Activated T-cell treated with anti-CD3 and anti-CD28 coated beads for 1 hour (primary cell): ENCODE results near the gene EPG5.
"Not testable (repeated sequence)": the region's sequence is repeated elsewhere in the genome, so short reads cannot be mapped to it uniquely, and the experiment has no call there.

ENCODE experiments used
- DNase-seq: peaks from one replicate; pipeline ENCODE4 v3.0.0-alpha.2; 2020; ENCODE audit warnings: low read depth

EPG5 gene

DNA sequence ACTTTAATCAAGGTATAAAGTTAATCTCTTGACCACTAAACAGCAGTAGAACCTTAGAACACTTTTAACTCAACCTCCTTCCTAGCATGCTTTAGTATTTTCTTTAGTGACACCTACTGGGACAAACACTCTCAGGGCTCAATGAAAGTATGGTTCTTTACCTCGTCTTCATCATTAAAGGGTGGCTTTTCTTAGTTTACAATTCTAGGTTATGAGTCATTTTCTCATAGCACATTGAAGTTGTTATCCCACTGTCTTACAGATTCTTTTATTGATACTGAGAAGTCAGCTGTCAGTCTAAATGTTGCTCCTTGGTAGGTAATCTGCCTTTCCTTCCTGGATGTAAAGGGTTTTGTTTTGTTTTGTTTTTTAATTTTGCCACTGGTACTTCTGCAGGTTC lies 103.7 kb downstream of the EPG5 start:
- no peak for DNase-seq

DNA sequence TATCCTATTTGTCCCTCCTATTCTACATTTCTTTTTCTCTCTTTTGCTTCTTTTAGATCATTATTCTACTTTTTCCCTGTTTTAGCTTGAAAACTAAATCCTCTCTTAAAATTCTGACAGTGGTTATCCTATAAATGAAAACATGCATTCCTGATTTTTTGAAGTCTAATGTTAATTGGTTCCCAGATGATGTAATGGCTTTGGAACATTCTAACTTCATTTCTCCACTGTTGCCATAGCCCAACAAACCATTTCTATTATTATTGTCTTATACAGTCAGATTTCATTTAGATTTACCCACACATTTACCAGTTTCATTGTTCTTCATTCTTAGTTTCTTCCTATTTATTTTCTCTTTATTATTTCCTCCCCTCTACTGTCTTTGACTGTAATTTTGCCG lies 105.2 kb downstream of the EPG5 start:
- no peak for DNase-seq

DNA sequence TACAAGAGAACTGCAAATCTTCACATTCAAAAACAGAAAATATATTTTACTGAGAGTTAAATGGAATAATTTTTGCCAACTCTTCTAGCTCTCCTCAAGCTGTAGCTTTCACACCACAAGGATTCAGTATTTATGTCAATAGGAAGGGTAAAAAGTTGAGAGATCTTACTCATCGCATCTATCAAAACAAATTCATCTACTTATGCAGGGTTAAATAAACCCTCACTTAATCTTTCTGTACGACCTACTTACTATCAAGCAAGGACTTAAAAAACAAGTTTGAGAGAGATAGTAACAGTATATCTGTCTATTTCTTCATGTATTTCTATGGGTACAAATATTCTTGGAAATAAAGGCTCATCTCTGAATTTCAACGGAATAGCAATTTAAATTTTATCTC lies 106.2 kb downstream of the EPG5 start:
- DNase-seq = no peak

DNA sequence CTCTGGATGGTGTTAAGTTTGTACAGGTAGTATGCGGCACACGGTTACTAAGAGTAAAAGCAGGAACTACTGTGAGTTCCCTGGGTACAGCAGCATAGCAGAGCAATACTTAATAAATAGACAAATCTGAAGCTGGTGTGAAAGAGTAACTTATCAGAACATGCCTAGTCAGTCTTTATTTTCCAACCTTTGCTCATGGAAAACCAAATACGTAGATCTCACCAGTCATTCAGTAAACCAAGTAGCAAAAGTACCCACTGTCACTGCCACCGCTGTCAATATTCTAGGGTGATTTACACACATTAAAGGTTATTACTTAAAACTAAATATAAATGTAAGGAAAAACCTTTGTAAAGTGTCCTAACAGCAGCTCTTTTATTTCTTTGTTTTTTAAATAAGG lies 106.6 kb downstream of the EPG5 start:
- no peak for DNase-seq

DNA sequence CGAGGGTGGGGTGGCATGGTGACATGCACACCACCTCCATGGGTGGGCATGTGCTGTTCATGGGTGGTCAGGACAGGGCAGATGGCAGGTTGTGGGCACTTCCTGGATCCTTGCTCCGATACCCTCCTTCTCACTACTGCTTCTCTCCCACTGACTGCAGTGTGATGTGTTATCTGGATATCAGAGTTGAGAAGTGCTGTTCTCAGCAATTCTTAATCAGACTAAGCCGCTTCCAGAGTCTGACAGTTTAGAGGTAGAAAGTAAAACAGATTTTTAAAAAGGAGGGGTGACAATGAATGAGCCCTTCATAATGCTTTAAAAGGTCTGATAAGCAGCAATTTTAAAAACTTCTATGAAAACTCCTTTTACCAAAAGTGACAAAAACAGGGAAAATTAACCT lies 107.8 kb downstream of the EPG5 start:
- DNase-seq = no peak

DNA sequence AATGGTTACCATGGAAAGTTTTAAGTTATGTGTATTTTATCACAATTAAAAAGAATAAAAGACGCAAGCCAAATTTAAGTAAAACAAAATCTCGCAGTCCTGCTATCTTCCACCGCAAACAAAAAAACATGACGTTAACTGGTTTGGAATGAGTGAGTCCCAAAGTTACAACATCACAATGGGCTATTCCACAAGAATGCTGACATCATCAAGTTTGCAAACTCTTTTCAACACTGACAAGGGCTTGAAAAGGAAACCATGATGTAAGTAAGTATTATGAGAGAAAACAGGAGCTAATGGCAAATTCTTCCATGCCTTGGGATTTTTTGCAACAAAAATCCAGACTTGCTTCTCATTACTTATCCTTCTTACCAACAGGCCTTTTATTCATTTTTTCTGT lies 110.6 kb downstream of the EPG5 start:
- no peak for DNase-seq

DNA sequence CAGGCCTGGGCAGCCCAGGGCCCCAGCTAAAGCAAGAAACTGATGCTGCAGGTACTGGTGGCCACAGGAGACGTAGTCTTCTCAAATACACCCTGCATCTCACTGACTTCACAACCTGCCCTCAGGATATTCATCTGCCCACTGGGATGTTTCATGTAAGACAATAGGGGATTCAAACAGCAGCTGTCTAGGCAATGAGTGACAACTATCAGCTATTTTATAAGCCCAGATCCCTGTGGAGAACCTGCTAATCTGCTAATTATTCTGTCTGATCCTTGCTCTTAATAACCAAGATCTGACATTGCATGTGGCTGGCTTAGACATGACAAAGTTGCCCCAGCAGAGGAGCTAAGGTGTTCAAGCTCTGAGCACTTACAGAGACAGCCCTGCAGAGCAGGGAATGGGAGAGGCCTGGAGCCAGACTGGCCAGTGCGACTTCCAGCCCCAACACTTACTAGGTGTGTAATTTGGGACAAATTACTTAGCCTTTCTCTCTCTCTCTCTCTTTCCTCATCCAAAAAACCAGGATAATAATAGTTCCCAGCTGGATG lies 113.0 kb downstream of the EPG5 start:
- DNase-seq = no peak

DNA sequence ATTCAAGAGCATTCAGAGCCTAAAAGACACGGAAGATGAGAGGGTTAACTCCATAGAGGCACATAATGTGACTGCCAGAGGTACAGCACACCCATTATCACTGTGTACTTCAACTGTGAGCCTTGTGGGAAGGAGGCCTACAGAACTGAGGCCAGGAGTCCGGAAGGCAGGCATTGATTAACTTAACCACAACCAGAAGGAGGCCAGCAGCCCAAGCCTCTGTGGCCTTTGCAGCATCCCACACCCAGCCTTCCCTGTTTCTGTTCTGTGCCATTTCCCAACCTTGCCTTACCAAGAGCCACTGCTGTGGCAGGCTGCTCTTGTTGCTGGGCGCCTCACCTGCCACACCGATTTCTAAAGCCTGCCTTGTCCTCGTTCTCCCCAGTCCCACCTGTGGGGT lies 114.5 kb downstream of the EPG5 start:
- no peak for DNase-seq

DNA sequence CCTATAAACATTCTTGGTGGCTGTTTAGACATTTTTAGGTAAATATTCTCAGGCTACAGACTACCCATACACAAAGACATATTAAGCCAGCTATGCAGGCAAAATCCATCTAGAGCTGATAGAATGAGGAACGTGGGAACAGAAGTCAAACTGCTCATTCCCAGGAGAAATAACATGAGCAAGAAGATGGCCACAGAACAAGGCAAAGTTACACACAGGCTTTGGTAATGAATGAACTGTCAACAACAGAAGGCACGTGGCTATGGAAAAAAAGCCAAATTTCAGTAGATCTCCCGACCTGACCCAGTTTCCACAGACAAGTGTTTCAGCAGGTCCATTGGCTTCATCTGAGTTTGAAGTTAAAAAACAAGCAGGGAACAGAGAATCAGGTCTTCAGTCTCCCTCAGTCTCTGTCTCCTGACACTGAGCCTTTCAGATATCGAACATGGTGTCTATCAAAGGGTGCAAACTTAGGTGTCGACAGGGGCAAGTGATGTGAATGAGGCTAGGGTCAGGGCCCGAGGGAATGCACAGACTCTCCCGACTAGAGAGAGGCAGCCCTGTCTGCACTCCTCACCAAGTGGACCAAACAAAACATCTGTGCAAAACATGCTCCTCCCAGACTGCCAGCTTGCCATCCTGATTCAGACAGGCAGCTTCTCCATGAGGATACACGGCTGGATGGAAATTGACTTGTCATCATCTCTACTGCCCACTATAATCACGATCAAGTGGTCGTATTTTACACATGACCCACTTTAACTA lies 115.8 kb downstream of the EPG5 start:
- DNase-seq = no peak

DNA sequence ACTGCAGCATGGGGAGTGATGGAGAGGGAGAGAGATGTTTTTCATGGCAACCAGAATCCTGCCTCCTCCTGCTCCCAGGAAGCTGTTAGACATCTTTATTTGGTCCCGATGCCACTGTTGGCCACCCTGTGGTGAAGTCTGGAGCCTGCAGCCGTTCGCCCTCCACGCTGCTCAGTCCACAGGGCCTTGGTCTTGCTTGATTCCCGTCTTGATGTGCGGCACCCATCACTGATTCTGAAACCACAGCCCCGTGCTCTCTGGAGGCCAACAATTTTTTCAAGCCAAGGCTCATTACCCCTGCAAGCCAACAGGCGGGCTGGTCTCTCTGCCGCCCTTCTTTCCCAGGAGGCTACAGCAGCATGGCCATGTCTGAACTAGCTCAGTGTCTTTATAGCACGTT lies 117.1 kb downstream of the EPG5 start:
- DNase-seq = no peak

DNA sequence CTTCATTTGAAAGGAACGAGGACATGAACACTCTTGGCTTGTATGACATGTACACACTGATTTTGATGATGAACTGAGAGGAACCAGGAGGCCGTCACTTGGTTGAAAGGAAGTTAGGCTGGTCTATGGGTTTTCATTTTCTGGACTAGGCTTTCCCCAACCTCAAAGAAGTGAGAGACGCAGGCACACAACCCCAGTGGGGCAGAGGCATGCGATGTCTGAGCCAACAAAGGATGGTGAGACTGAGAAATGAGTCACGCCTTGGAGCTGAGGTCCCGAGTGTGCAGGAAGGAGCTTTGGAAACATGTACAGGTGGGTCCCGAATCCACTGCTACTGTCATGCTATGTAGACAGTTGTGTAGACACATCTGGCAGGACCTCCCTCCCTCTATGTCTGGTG lies 117.6 kb downstream of the EPG5 start:
- no peak for DNase-seq

DNA sequence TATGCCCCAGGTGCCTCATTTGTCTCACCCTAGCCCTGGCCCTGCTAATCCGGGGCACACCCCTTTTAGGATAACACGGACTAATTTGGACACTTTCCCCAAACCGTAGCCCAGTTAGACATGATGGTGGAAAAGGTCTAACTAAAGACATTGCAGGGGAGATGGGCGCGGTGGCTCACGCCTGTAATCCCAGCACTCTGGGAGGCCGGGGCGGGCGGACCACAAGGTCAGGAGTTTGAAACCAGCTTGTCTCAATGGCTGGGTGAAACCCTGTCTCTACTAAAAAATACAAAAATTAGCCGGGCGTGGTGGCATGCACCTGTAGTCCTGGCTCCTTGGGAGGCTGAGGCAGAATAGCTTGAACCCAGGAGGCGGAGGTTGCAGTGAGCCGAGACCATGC lies 118.5 kb downstream of the EPG5 start:
- DNase-seq = not testable (repeated sequence)

DNA sequence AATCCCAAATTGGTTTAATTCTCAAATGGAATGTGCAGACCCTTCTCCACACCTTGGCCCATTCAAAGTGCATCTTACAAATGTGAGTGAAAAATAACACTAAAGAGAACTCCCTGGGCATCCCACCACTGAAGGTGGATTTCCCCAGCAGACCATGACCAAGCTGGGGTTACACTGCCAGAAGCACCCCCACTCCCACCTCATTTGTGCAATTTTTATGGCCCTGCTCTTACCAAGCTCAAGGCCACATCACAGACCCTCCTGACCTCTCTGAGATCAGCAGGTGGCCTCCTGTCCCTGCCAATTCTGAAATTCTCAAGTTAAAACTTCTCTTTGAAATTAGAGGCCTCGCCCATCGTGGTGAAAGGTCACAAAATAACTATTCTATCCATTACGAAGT lies 120.0 kb downstream of the EPG5 start:
- DNase-seq = no peak

DNA sequence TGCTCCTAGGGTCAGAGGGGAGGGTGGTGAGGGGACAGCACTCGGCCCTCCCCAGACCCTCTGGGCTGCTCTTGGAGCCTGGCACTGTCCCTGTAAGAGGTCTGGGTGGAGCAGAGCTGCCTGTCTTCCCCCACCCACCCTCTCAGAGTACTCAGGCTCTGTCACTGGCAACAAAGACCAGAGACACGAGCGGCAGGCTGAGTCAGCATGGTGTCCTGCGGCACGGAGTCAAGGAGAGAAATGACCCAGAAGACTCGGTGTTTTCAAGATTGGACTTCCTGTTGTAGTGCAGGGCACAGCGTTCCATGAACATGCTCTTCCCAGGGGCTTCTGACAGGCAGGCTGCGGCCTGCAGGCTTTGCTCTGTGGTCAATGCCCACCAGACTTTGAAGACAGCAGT lies 121.7 kb downstream of the EPG5 start:
- no peak for DNase-seq

DNA sequence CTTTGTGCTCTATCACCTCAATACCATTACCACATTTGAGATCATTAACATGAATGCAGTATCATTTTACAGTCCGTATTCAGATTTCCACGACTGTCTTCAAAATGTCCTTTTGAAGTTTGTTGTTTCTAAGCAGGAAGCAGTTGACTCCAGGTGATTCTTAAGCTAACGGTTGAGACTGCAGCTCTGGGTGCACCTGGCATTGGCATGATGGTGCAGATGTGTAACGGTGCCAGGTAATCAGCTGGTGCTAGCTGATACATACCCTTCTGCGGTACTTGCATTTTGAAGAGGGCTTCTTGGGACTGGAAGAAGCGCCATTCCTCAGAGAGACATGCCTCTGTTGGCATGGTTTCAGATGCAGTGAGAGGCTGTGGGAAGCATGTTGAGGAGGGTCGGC lies 122.2 kb downstream of the EPG5 start:
- DNase-seq = no peak

DNA sequence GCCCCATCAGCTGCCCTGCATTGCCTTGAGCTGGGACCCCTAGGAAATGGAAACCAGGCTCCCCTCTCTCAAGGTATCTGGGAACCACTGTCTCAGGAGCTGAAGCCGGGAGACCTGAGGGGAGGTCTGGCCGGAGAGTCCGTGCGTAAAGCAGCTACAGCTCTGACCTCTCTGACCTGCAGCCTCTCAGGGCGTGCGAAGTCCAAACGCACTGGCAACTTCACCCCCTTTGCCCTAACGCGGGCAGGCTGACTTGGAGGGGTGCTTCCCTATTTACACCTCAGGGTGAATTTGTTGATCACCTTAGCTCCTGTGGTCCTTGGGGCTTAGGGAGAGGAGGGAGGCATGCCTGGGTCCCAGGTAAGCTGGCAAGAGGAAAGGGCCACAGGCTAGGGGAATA lies 124.1 kb downstream of the EPG5 start:
- no peak for DNase-seq

DNA sequence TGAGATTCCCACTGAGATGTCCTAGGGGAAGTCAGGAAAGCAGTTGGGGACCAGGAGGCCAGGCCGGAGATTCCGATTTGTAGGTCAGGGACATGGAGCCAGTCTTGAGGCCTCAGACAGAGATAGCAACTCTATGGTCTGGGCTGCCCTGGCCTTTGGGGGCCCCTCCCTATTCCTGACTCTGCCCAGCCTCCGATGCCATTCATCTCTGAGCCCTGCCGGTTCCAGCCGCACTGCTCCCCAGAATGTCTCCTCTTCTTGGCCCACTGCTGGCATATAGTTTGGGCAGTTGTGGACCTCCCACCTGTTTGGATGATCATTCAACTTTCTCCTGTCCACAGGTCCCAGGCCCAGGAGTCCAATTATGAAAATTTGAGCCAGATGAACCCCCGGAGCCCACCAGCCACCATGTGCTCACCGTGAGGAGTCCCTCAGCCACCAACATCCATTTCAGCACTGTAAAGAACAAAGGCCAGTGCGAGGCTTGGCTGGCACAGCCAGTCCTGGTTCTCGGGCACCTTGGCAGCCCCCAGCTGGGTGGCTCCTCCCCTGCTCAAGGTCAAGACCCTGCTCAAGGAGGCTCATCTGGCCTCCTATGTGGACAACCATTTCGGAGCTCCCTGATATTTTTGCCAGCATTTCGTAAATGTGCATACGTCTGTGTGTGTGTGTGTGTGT lies 125.2 kb downstream of the EPG5 start:
- no peak for DNase-seq

DNA sequence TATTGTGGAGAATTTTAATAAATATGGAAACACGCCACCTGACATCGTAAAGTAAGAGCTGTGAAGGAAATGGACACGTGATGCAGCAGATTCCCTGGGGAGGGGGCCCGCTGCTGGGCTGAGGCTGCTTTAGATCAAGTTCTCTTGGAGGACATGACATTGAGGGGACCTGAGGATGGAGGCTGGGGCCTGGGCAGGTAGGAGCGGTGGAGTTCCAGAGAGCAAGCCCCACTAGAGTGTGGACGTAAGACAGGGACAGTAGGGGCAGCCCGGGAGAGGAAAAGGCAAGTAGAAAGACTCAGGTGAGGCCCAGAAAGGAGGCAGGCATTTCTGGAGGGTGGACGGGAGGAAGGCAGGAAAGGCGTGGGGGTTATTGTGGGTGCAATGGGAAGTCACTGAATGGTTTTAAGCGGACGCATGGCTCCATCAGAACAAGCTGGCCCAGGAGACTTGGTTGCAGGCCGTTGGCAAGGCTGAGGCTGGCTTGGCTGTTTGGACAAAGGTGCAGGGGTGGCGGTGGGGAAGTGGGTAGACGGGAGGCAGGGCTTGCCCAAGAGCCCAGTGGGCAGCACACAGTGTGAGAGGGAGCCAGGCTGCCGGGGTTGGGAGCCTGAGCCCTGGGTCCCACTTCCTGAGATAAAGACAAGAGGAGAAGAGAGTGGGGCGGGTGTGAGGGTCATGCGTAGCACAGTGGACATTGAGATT lies 125.9 kb downstream of the EPG5 start:
- no peak for DNase-seq

DNA sequence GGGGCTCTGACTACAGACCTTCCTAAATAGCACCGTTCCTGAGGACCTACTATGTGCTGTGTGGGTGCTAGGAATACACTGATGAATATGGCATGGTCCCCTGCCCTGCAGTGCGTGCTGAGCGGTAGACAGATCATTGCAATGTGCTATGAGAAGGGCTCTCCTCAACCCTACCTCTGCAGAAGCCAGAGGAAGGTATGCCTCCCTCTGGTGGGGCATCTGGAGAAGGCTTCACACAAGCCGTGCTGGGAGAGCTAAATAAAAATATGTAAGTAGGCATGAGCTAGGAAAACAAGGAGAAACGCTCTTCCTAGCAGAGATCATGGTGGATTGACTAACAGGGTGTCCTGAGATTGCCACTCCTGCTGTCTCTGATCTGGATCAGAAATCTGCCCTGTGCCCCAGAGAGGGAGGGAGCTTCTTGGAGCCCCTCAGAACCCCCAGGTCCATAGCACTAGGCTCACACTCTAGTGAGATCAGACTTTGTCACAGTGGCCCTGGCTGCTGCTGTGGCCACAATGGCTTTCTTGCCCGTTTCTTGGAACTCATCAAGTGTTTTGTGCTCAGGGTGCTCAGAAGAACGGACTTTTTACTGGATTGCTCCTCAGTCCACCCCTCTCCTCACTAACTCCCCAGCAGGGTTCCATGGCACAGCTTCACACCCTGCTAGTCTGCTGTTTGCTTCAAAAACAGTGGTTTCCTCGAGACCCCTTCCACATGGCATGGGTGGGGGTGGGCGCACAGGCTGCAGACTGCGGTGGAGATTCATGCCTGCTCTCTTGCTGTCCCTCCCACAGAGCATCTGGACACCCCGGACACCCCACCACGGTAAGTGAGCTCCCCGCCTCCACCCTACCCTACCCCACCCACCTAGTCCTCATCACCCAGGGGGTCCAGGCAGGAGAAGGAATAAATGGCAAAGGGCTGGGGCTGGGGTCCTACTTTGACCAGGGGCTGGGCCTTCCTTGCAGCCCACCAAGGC lies 127.4 kb downstream of the EPG5 start:
- no peak for DNase-seq

DNA sequence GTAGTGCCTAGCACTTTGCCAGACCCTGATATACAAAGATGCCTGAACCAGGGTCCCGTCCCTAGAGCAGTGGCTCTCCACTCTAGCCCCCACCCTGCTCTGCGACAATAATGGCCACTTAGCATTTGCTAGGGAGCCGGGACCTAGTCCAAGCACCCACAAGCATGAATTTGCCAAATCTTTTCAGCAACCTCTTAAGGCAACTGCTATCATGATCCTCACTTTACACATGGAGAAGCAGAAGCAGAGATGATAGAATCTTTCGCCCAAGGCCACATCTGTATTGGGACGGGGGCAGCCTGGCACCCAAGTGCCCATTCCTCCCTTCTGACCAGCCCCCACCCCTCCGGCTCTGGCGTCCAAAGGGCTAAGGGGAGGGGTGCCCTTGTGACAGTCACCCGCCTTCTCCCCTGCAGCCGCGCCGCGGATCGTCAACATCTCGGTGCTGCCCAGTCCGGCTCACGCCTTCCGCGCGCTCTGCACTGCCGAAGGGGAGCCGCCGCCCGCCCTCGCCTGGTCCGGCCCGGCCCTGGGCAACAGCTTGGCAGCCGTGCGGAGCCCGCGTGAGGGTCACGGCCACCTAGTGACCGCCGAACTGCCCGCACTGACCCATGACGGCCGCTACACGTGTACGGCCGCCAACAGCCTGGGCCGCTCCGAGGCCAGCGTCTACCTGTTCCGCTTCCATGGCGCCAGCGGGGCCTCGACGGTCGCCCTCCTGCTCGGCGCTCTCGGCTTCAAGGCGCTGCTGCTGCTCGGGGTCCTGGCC lies 128.6 kb downstream of the EPG5 start:
- DNase-seq = no peak
